Measurements from ENCODE around the gene CFAP221. TPM values are rescaled to one million over a fixed set of nuclear protein-coding genes. Genes with fewer than 3 reads are reported as not detected.
A peak's percentile ranks its signal among the peaks of the same experiment; 100 is the strongest.

The CFAP221 gene
- polyA plus RNA-seq, 4 donors, result 18.6 to 36.9 (median 24.9) TPM

DNA sequence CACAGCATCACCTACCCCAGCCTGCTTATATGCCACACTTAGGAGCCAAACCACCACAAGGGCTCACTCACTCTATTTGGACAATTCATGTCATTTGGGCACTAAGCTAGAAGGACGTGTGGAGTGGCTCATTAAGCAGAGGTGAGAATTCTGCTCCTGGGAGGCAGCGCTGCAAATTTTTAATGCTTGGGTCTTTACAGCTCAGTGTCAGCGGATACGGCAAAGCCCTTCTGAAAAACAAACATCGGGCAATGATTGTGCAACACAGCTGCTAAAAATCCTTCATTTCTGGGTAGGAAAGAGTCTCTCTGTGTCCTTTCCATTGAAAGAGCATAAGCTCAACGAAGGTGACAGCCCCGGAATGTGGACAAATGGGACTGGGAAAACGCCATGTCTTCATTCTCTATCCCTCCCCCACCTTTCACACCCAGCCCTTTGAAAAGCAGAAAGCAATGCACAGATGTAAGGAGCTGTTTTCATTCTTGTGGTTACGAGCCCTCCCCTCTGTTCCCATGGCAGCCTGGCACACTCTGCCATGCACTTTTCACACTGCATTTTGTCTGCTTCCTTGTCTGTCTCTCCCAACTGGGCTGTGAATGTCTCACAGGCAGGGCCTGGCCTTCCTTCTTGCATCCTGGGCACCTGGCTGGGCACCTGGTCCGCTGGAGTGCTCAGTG is 150.7 kb downstream of the CFAP221 start:
- no peak for DNase-seq (ENCODE audit: low read depth in 4 of 4, low spot score in 2 of 4)

DNA sequence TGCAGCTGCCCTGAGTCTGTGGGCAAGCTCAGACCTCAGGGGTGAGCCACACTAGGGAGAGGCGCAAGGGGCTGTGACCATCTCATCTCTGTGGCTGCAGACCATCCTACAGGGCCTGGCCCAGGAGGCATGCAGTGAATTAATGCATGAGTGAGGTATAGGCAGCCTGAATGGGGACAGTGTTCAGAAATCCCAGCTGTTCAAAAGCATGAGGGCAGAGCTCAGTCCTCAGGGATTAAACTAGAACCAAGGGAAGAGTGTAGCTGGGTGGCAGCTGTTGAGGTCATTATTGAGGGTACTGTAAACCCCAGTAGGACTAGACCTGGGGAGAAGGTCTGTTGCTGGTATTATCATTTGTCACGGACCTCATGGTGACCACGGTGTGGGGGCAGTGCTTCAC is 151.8 kb downstream of the CFAP221 start:
- DNase-seq (ENCODE audit: low read depth in 4 of 4, low spot score in 2 of 4), result no peak

GRCh38 chr2:119696494-119697030 is 152.3 kb downstream of the CFAP221 start:
- DNase-seq (ENCODE audit: low read depth in 4 of 4, low spot score in 2 of 4), result no peak

DNA sequence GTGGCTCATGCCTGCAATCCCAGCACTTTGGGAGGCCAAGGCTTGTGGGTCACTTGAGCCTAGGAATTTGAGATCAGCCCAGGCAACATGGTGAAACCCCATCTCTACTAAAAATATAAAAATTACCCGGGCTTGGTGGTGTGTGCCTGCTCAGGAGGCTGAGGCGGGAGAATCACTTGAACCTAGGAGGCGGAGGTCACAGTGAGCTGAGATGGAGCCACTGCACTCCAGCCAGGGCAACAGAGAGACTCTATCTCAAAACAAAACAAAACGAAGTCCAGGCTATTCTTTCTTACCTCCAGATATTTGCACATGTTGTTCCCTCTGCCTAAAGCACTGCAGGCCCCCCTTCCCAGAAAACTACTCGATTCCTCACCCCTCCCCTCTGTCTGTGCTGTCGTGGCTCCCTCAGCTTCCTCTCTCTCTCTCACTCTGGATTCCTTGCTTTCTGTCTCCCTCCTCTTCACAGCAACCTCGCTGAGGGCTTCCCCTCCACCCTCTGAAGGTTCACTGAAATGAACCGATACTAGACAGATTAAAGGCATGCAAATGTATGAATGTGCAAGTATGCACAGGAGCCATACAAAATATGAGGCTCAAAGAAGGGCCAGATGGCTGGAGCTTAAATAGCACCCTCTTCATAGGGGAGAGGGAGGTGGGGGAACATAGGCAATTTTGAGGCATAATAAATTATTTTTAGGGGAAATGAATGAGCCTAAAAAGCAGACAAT is 153.2 kb downstream of the CFAP221 start:
- DNase-seq (ENCODE audit: low read depth in 4 of 4, low spot score in 2 of 4), result no peak

DNA sequence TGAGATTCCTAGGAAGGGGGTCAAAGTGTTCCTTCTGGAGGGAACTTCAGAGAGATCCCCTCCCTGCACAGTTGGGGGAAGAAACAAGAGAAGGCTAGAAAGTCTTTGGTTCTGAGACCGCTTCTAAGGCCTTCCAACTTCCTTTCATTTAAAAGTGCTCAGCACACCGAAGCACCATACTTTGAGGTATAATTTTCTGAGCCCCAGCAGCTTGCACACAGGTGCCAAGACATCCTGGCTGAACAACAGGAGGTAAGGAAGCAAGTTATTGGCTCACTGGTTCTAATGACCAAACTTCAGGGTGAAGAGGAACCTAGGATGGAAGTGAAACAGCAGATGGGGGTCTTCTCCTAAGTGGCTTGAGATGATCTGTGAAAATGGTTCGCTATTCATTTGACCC is 154.0 kb downstream of the CFAP221 start:
- DNase-seq (ENCODE audit: low read depth in 4 of 4, low spot score in 2 of 4), result no peak

DNA sequence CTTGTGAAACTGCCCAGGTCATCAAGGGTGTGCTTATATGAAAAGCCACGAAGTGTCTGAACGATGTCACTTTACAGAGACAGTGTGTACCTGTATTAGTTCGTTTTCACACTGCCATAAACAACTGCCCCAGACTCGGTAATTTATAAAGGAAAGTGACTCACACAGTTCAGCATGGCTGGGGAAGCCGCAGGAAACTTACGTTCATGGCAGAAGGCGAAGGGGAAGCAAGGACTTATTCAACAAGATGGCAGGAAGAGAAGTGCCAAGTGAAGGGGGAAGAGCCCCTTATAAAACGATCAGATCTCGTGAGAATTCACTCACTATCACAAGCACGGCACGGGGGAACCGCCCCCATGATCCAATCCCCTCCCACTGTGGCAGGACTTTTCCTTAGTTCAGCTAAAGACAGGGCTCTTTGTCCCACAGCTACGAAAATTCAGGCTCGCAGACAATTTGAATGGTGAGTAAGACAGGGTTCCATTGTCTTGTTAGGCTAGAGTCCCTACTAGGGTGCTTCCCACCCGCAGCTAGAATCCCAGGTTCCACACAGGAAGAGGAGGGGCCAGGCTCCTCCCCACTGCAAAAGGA is 154.9 kb downstream of the CFAP221 start:
- DNase-seq (ENCODE audit: low read depth in 4 of 4, low spot score in 2 of 4), result no peak

DNA sequence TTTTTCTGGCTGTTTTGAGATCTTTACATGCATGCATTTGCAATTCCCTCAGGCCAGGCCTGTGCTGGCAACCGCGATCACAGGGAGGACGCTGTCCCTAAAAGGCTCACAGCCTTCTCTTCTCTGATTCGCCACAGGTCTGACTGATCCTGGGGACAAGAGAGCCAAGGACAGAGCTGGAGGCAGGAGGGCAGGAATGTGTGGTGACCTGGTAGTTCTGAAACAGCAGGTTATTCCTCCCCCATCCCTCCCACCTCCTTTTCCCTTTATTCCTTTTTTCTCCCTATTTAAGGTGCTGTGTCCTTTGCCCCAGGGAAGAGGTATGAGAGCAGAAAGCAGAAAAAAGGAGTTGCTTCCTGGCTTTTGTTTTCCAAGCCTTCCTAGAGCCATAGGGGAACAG is 156.6 kb downstream of the CFAP221 start:
- no peak for DNase-seq (ENCODE audit: low read depth in 4 of 4, low spot score in 2 of 4)

DNA sequence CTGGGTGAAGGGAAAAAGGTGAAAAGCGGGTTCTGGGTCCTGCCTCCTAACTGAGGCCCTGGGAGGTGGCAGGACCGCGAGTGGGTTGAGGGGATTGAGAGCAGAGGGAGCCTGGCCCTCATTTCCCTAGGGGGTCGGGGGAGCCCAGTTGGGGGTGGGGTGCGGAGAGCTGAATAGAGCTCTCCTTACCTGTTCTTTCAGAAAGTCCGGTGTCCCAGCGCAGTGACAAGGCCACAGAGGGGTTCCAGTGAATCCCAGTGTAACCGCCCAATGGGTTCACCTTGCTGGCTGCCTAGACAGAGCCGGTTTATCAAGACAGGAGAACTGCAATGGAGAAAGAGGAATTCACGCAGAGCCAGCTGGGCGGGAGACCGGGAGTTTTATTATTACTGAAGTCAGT is 157.1 kb downstream of the CFAP221 start:
- DNase-seq (ENCODE audit: low read depth in 4 of 4, low spot score in 2 of 4), result no peak

DNA sequence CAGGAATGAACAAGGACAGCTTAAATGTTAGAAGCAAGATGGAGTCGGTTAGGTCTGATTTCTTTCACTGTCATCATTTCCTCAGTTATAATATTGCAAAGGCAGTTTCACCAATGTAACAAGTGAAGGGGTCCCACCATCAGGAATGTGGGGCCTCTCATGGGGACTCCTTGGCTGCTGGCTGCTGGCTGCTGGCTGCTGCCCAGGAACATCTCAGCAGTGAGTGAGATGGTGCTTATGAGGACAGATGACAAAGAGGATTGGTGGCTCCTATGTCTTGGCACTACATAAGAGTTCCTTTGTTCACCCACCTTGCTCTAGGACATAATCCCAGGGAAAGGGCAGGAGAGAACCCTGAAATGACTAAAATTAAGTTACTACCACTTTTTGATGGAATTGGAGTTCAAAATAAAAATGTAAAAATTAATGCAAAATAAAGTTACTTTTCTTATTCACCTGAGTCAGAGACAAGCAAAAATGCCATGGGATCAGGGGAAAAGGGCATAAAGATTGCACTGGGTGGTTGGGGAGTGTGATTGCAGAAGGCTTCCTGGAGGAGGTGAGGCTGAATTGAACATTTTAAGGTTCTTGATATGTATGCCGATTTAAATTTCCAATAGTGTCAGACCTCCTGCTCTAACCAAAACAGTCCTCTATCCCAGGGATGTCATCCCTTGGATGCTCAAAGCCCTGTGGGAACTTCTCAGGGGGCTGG is 158.1 kb downstream of the CFAP221 start:
- DNase-seq (ENCODE audit: low read depth in 4 of 4, low spot score in 2 of 4), result no peak

DNA sequence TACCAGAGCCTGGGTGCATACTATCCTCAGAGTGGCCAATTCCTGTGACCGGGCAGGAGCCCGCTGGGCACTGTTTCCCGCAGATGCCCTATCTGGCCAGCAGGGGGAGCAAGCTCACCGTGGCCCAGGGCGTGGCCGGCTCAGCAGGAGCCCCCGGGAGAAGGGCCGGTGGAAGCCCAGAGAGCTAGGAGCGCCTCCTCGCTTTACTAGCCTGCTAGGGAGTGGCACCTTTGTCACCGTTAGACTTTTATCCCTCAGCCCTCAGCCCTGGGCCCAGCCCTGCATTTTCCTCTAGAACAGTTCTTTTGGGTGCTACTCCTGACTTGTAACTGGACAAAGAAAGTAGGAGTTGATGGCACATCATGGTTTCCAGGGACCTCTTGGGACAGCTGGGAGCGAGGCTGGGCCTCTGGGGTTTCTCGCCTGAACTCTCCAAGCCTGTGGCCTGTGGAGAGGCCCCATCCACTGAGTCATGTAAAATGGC is 158.7 kb downstream of the CFAP221 start:
- DNase-seq (ENCODE audit: low read depth in 4 of 4, low spot score in 2 of 4), result peak in 1 of 4 donors; percentile 53

GRCh38 chr2:119703526-119703925 is 159.3 kb downstream of the CFAP221 start:
- DNase-seq (ENCODE audit: low read depth in 4 of 4, low spot score in 2 of 4), result no peak

GRCh38 chr2:119704670-119705120 is 160.4 kb downstream of the CFAP221 start:
- no peak for DNase-seq (ENCODE audit: low read depth in 4 of 4, low spot score in 2 of 4)

DNA sequence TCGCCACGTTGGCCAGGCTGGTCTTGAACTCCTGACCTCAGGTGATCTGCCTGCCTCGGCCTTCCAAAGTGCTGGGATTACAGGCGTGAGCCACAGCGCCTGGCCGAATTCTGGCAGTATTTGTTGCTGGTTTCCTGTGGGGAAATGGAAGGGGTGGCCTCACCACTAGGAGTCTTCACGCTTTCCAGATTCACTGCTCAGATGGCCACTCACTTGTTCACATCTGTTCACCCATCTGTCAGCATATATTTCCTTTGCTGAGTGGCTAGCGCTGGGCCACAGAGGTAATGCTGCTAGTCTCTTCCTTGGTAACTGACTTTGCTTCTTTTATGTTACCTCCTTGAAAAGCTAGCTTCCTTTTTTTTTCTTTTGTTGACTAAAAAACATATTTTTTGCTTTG is 162.0 kb downstream of the CFAP221 start:
- DNase-seq (ENCODE audit: low read depth in 4 of 4, low spot score in 2 of 4), result no peak

Other genes with a start within 250 kb of the CFAP221 start
- 10 to 100 TPM; 18.3 to 26.5 (median 20.6) TPM for gene C2orf76, start 177.6 kb upstream of the CFAP221 start, polyA plus RNA-seq (ENCODE audit: insufficient read length in 4 of 4)
- 100 to 1,000 TPM; 234 to 281 (median 238) TPM for gene DBI, start 177.5 kb upstream of the CFAP221 start, polyA plus RNA-seq (ENCODE audit: insufficient read length in 4 of 4)
- gene TMEM37, start 112.6 kb upstream of the CFAP221 start, polyA plus RNA-seq (ENCODE audit: insufficient read length in 4 of 4), result 10 to 100 TPM; 45.1 to 63.1 (median 59.9) TPM
- 10 to 100 TPM in 2 of 4 donors, 1 to 10 TPM in 2; 6.1 to 20.2 (median 9.7) TPM for gene SCTR, start 20.0 kb upstream of the CFAP221 start, polyA plus RNA-seq (ENCODE audit: insufficient read length in 4 of 4)
- gene TMEM177, start 134.8 kb downstream of the CFAP221 start, polyA plus RNA-seq (ENCODE audit: insufficient read length in 4 of 4), result 10 to 100 TPM; 17.9 to 21.9 (median 20.6) TPM
- gene PTPN4, start 215.5 kb downstream of the CFAP221 start, polyA plus RNA-seq (ENCODE audit: insufficient read length in 4 of 4), result 10 to 100 TPM; 20.9 to 25.2 (median 23.1) TPM